Endodermal cell (in vitro differentiated cells): ENCODE measurements around the gene RAP1GAP2. TPM values are rescaled to one million over a fixed set of nuclear protein-coding genes. Genes with fewer than 3 reads are reported as not detected.

Source experiments
- DNase-seq: peaks from one replicate; pipeline ENCODE4 v3.0.0-alpha.2; 2017
- H3K27ac ChIP-seq: 2 replicates; pipeline ENCODE4 v1.5.1; 2013; ENCODE audit warnings: mild to moderate bottlenecking, low read depth, low read length, moderate library complexity
- H3K27me3 ChIP-seq: 2 replicates; pipeline ENCODE4 v1.6.1; 2013; ENCODE audit warnings: mild to moderate bottlenecking, low read length, moderate library complexity; ENCODE audit not compliant: insufficient read depth, control insufficient read depth, poor library complexity, severe bottlenecking
- H3K36me3 ChIP-seq: 2 replicates; pipeline ENCODE4 v1.7.0; 2013; ENCODE audit warnings: mild to moderate bottlenecking, low read length, moderate library complexity; ENCODE audit not compliant: control insufficient read depth, insufficient read depth
- H3K4me1 ChIP-seq: one replicate; pipeline ENCODE4 v1.7.0; 2013; ENCODE audit warnings: low read length; ENCODE audit not compliant: control insufficient read depth, insufficient read depth
- H3K4me3 ChIP-seq: 2 replicates; pipeline ENCODE4 v1.5.1; 2013; ENCODE audit warnings: mild to moderate bottlenecking, low read length, moderate library complexity
- H3K9ac ChIP-seq: 2 replicates; pipeline ENCODE4 v1.6.1; 2013; ENCODE audit warnings: mild to moderate bottlenecking, low read length, moderate library complexity; ENCODE audit not compliant: poor library complexity, severe bottlenecking; ENCODE audit errors: extremely low read depth
- H3K9me3 ChIP-seq: 2 replicates; pipeline ENCODE4 v1.6.1; 2013; ENCODE audit warnings: mild to moderate bottlenecking, low read length, moderate library complexity; ENCODE audit not compliant: control insufficient read depth
- H3K27ac Mint-ChIP-seq: 2 replicates; pipeline ENCODE4 v1.8.0; 2020; ENCODE audit warnings: mixed read lengths
- H3K27me3 Mint-ChIP-seq: 2 replicates; pipeline ENCODE4 v1.8.0; 2021; ENCODE audit warnings: mild to moderate bottlenecking, mixed read lengths; ENCODE audit not compliant: insufficient read depth
- H3K36me3 Mint-ChIP-seq: 2 replicates; pipeline ENCODE4 v1.8.0; 2020; ENCODE audit warnings: low read depth, mixed read lengths
- H3K4me1 Mint-ChIP-seq: 2 replicates; pipeline ENCODE4 v1.8.0; 2020; ENCODE audit warnings: mixed read lengths
- H3K4me3 Mint-ChIP-seq: 2 replicates; pipeline ENCODE4 v1.8.0; 2020; ENCODE audit warnings: mild to moderate bottlenecking, moderate library complexity, mixed read lengths
- H3K9me3 Mint-ChIP-seq: 2 replicates; pipeline ENCODE4 v1.8.0; 2020; ENCODE audit warnings: mild to moderate bottlenecking, mixed read lengths
- WGBS, 2 experiments: methylation state at CpG; one replicate each; pipeline versions ENCODE4 v1.1.5 to v1.1.7; 2013; ENCODE audit warnings: missing lambda C conversion rate in 2 of 2, mixed read lengths in 1 of 2; ENCODE audit not compliant: insufficient coverage in 1 of 2, insufficient read length in 1 of 2; 5-methylcytosine and 5-hydroxymethylcytosine counted together
- total RNA-seq, 2 donors: library from RNA; stranded (reverse); fragmentation: NEBNext Ultra II Directional in 1 of 2; extraction: Animal tissue kit (Norgen Biotek cat#: 25700) in 1 of 2; gene quantifications; 2 replicates in 1 of 2; 3 replicates in 1 of 2; pipeline ENCODE4 v1.2.1, GENCODE V29; 2021
- TF ChIP-seq, protein P1 (sequence below): fragments of 200-600 bp; sonication (generic); conservative IDR thresholded peaks from 2 replicates; pipeline ENCODE4 v1.5.0; 2021; ENCODE audit warnings: antibody characterized with exemption, mild to moderate bottlenecking

The RAP1GAP2 gene
- total RNA-seq, 2 donors from 2014 or later: 18.0 to 44.3 TPM

DNA sequence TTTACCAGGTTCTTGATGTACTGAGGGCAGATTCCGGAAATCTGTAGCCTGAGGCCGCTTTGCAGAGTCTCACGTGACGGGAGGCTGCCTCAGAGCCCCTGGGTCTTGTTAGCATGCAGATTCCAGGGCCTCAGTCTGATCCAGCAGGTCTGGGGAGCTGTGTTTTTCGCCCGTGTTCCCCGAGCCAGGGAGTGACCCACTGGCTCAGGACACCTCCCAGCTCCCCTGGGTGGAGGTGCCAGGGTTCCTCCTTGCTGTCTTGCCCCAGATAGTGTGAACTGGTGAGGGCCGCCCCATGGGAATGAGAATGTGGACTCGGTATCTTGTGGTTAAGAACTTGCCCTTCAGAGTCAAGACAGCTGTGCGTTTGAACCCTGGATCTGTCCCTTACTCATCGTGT, 168.6 kb downstream of the RAP1GAP2 start:
- WGBS, 2 experiments: 92 to 95% methylated on average over 11 of the region's 11 CpGs
- Histone ChIP-seq H3K9me3 (no peaks in the 10 kb centered on the region), H3K36me3 (no peaks in the 10 kb centered on the region), H3K4me3 (no peak overlapping the region), H3K27me3 (no peaks in the 10 kb centered on the region), H3K27ac (no peak overlapping the region), H3K4me1 (no peaks in the 10 kb centered on the region), H3K9ac (no peak overlapping the region)
- Mint-ChIP-seq H3K4me3 (no peak overlapping the region), H3K36me3 (peaks cover 26% of the 10 kb centered on the region), H3K9me3 (no peaks in the 10 kb centered on the region), H3K4me1 (no peaks in the 10 kb centered on the region), H3K27ac (no peak overlapping the region), H3K27me3 (no peaks in the 10 kb centered on the region)
- TF ChIP-seq, protein P1, sequence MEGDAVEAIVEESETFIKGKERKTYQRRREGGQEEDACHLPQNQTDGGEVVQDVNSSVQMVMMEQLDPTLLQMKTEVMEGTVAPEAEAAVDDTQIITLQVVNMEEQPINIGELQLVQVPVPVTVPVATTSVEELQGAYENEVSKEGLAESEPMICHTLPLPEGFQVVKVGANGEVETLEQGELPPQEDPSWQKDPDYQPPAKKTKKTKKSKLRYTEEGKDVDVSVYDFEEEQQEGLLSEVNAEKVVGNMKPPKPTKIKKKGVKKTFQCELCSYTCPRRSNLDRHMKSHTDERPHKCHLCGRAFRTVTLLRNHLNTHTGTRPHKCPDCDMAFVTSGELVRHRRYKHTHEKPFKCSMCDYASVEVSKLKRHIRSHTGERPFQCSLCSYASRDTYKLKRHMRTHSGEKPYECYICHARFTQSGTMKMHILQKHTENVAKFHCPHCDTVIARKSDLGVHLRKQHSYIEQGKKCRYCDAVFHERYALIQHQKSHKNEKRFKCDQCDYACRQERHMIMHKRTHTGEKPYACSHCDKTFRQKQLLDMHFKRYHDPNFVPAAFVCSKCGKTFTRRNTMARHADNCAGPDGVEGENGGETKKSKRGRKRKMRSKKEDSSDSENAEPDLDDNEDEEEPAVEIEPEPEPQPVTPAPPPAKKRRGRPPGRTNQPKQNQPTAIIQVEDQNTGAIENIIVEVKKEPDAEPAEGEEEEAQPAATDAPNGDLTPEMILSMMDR: no peak
- peak; percentile 46 for DNase-seq

DNA sequence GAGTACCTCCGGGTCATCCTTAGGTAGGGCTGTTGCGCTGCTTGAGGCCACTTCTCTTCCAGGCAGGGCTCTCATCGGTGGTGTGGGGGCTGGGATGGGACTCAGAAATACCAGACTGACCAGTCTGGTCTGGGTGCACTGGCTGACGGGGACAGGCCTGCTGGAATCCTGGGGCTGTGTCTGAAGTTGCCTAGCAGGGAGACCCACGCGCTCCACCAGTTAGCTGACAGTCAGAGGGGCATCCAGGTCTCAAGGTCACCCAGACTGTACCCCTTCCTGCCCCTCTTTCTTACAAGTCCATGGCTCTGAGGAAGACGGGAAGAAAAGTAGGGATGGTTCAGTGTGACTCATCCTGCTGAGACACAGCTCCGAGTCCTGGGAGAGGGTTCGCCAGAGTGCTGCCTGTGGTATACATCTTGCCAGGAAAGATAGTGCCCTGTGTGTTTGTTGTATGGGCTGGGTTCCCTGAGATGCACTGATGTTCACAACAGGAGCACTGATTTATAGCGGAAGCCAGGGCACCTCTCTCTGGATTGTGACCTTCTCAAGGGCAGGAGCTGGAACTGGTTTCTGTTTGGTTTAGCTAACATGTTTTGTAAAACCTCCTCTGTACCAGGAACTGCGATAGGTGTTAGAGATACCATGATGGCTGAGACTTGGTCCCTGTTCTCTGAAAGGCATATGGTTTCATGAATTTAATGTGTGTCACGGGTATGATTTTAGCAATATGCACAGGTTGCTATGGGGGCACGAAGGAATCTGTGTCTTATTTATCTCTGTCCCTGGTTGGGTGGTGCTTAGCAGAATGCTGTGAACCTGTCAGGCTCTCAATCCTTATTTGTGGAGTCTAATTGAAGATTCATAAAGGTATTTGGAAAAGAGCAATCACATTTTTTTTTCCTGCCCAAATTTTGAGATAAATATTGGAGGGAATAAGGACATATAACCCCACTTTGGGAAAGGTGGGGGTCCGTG, 169.7 kb downstream of the RAP1GAP2 start:
- Histone ChIP-seq H3K27ac (no peak overlapping the region), H3K9me3 (no peaks in the 10 kb centered on the region), H3K36me3 (no peaks in the 10 kb centered on the region), H3K4me3 (no peak overlapping the region), H3K4me1 (no peaks in the 10 kb centered on the region), H3K9ac (no peak overlapping the region), H3K27me3 (no peaks in the 10 kb centered on the region)
- Mint-ChIP-seq H3K4me1 (no peaks in the 10 kb centered on the region), H3K27ac (peak overlapping the region; percentile 46), H3K4me3 (no peak overlapping the region), H3K9me3 (no peaks in the 10 kb centered on the region), H3K27me3 (no peaks in the 10 kb centered on the region), H3K36me3 (peaks cover 27% of the 10 kb centered on the region)
- DNase-seq: peak; percentile 52
- WGBS, 2 experiments: 93 to 96% methylated on average over 8 to 14 of the region's 14 CpGs
- TF ChIP-seq, protein P1: no peak

DNA sequence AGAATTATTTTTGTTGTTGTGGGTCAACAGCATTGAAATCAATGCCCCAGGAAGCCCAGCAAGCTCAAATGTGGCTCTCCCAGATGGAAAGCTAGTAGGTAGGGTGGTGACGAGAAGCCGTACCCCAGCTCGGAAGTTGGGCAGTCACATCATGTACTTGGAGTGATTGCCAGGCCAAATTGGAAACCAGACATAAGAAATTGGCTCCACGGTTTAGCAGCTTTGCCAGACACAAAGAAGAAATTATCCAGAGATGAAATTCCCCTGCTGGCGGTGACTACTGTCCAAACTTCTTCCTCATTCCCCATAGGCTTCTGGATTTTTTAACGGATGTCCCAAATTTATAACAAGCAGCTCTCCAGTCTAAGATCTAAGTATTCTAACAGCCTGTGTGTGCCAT, 171.3 kb downstream of the RAP1GAP2 start:
- WGBS, 2 experiments: 87 to 100% methylated on average over 2 to 6 of the region's 6 CpGs
- H3K27me3 Mint-ChIP-seq: no peaks in the 10 kb centered on the region
- no peak overlapping the region for H3K27ac ChIP-seq

More for the DNA sequence above, 171.3 kb downstream of the RAP1GAP2 start:
- H3K9me3 ChIP-seq: no peaks in the 10 kb centered on the region
- Mint-ChIP-seq H3K27ac (no peak overlapping the region), H3K4me3 (no peak overlapping the region), H3K36me3 (peaks cover 27% of the 10 kb centered on the region), H3K4me1 (no peaks in the 10 kb centered on the region), H3K9me3 (no peaks in the 10 kb centered on the region)
- no peaks in the 10 kb centered on the region for H3K36me3 ChIP-seq
- no peak overlapping the region for H3K4me3 ChIP-seq
- no peaks in the 10 kb centered on the region for H3K4me1 ChIP-seq
- TF ChIP-seq, protein P1: no peak
- no peak for DNase-seq
- H3K9ac ChIP-seq: no peak overlapping the region
- no peaks in the 10 kb centered on the region for H3K27me3 ChIP-seq
